ENCODE results near the gene MOV10L1.
"Not testable (repeated sequence)": the region's sequence is repeated elsewhere in the genome, so short reads cannot be mapped to it uniquely, and the experiment has no call there.

MOV10L1 gene

DNA sequence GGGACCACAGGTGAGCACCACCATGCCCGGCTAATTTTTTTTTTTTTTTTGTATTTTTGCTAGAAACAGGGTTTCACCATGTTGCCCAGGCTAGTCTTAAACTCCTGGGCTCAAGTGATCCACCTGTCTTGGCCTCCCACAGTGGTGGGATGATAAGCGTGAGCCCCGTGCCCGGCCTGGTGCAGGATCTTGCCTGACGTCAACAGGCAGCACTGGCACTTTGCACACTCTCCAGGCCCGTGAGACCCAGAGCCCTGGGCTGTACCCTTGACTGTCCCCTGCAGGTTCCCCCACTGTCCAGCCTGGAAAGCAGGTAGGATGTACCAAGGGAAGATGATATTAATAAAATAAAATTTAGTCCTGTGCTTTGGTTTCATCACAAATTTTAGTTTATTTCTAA, 51.7 kb downstream of the MOV10L1 start:
- DNase-seq, result no peak

- no peak for DNase-seq
Observed at GRCh38 chr22:50141891-50142363, 52.1 kb downstream of the MOV10L1 start.

- no peak for DNase-seq
Observed at GRCh38 chr22:50143096-50143495, 53.3 kb downstream of the MOV10L1 start.

GRCh38 chr22:50144005-50144614, 54.3 kb downstream of the MOV10L1 start:
- DNase-seq, result no peak

- DNase-seq, result no peak
Observed at GRCh38 chr22:50145721-50146438, 56.1 kb downstream of the MOV10L1 start.

DNA sequence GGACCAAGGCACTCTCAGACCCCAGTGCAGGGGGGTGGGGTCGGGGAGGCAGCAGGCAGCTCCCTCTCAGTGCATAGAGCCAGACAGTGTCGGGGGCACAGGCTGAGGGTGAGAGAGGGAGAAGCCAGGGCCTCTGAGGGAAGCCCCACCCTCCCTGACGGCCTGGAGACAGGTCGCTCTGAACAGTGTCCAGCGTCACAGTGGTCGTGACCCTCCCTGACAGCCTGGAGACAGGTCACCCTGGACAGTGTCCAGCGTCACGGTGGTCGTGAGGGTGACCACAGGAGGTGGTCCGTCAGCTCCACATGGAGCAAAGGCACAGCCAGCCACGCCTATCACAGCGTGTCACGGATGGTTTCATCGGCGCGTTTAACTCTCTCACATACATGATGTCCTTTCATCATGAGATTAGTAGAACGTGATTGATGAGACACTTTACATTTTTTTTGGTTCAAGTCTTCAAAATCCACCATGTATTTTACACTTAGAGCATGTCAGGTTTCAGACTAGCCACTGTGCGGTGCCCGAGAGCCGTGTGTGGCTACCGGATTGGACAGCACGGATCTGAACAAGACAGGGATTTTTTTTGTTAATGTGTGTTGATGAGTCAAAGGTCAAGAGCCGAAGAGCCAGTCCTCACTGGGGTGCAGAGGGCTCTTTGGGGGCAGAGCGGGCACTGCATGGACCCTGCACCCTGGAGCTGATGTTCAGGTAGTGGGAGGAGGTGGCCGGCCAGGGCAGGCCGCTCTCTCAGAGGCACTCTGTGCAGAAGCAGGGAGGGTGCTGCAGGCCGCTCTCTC, 56.8 kb downstream of the MOV10L1 start:
- DNase-seq, result no peak

DNA sequence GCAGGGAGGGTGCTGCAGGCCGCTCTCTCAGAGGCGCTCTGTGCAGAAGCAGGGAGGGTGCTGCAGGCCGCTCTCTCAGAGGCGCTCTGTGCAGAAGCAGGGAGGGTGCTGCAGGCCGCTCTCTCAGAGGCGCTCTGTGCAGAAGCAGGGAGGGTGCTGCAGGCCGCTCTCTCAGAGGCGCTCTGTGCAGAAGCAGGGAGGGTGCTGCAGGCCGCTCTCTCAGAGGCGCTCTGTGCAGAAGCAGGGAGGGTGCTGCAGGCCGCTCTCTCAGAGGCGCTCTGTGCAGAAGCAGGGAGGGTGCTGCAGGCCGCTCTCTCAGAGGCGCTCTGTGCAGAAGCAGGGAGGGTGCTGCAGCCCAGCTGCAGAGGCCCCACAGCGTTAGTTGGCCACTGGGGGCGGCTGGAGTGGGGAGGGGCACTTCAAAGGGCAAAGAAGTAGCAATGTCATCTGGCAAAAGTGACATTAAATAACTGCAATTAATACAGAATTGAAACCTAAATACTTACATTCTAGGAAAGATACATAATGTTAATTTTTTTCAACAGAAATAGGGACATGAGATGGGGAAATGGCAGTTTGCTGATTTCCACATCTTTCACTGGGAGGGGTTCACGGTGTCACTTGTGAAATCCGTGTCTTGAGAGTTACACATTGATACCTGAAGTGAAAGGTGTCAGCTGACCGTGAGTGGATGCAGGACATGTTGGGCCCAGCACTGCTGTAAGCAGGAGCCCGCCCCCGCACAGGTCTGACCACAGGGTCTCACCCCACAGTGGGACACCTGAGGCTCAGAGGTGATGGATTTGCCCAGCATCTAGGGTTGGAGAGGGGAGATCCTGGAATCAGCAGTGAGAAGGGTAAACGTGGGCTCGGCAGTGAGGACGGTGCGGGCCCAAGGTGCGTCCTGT, 57.7 kb downstream of the MOV10L1 start:
- DNase-seq, result not testable (repeated sequence)

- no peak for DNase-seq
Observed at GRCh38 chr22:50148166-50148500, 58.3 kb downstream of the MOV10L1 start.

- DNase-seq, result peak; percentile 79
Observed at GRCh38 chr22:50148991-50149721, 59.4 kb downstream of the MOV10L1 start.

DNA sequence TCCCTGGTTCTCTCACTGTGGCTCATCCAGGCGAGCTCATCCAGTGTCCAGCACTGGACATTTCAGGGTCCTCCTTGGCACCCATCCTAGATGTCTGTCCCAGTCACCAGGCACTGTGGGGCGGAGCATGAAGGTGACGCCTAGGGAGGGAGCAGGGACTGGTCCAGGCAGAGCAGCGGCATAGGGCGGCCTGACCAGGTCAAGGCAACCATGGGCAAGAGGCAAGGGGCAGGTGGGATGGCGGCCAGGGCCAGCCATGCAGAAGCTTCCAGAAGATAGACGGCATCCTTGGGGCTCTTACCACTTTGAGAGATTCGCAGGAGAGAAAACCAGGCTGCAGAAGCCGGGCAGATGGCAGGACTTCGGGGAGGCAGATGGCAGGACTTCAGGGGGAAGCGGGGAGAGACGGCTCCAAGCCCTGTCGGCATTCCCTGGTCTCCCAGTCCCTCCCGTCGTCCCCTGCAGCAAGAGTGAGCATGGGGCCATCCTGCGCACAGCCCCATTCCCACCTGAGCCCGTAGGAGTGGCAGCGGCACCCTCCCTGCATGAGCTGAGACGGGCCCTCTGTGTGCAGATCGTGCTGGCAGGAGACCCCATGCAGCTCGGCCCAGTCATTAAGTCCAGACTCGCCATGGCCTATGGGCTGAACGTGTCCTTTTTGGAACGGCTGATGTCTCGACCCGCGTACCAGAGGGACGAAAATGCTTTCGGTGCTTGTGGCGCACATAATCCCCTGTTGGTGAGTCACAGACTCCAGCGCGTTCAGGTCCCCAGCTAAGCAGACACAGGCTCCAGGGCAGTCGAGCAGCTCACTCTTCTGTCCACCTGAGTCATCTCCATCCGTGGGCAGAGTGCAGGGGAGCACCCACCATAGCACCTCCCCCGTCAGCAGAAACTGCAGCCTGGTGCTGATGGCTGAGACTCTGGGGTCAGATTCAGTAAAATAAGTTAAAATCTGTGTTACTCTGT, 60.6 kb downstream of the MOV10L1 start:
- DNase-seq, result no peak

DNA sequence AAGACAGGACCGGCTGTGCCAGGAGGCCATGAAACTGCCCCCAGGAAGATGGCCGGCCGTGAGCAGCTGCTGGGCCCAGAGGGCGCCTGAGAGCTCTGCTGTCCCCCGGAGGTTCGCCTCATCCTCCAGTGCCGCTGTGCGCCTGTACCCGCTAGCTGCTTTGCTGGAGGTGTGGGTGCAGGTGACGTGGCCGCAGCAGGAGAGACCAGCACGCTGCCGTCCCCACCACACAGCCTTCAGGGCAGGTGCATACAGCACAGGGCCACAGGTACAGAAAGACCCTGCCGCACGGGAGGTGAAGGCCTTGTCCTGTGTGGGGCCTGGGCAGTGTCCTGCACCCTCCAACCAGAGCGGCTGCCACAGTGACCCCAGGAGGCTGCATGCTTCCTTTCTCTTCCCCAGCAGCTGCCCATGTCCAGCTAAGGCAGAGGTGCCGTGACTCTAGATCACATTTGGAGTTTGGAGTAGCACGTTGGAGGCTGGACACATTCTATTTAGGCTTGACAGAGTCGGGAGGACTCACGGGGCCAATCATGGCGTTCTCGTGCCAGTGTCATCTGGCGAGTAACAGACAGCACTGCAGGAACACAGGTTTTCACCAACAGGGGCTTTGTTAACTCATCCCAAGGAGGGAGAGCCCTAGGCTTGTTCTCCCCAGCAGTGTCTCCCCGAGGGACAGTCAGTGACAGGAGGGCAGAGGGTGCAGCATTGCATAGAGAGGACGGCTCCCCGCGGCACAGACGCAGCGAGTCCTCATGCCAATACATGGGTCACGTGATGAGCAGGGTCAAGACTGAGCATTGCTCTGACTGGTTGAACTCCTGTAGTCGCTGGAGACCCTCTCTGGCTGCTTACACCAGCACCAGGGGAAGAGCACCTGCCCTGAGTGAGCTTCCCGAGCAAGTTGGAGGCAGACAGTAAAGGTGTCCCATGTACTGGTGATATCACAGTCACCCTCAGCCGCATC, 62.0 kb downstream of the MOV10L1 start:
- DNase-seq, result no peak

- no peak for DNase-seq
Observed at GRCh38 chr22:50153056-50153755, 63.4 kb downstream of the MOV10L1 start.

- no peak for DNase-seq
Observed at GRCh38 chr22:50153756-50154140, 63.9 kb downstream of the MOV10L1 start.

DNA sequence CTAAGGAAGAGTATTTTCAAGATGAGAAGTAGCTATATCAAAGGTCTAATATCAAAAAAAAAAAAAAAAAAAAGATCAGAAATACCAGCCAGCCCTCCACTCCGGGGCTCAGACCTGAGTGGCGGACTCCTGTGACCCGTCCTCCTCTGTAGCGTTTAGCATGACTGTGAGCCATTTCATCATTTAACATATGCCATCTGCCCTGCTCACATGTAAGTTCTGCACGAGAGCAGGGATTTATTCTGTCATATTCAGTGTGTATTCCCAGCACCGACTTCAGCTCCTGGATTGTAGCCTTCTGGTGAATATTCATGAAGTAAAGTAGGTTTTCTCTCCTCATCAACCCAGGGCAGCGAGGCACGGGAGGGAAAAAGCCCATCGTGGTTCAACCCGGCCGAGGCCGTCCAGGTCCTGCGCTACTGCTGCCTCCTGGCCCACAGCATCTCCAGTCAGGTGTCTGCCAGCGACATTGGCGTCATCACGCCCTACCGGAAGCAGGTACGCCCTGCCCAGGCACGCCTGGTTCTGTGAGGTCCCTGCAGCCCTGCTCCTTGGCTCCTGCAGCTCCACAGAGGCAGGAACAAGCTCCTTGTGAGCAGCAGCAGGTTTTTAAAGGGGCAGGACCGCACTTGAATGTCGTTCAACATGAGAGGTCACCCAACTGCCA, 68.0 kb downstream of the MOV10L1 start:
- DNase-seq, result no peak

GRCh38 chr22:50160947-50161346, 71.1 kb downstream of the MOV10L1 start:
- DNase-seq, result no peak

DNA sequence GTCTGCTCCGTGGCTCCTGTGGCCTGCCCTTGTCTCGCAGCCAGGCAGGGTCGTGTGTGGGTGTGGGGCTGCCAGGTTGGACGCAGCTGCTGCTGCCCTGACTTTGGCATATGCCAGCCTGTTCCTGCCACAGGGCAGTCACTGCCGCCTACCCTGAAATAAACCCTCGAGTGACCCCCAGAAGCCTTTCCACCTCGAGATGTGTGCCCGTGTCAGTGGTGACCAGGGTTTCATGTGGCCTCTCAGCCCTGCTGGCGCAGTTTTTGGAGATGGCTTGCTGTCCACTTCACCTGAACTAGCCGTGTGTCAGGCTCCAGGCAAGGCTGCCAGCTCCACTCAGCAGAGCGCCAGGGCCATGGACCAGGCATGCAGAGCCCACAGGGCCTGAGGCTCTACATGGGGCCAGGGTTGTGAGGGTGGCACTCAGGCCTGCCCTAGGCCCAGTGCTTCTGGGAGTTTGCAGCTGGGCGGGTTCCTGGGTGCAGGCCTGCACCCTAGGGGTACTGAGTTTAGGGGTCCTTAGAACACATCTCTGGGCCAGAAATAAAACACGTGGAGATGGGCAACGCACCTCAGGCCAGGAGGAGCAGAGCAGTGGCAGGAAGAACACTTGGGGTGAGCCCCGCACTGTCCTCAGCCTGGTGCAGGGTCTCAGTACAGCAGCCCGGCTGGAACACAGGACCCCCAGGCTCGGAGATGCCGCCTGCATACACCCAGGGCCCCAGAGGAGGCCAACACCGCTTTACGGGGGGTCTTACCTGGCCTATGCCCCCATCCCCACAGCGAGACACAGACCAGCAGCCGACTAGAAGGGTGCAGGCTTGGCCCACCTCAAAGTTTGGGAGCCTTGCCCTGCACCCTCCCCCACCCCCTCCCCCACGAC, 71.9 kb downstream of the MOV10L1 start:
- no peak for DNase-seq

DNA sequence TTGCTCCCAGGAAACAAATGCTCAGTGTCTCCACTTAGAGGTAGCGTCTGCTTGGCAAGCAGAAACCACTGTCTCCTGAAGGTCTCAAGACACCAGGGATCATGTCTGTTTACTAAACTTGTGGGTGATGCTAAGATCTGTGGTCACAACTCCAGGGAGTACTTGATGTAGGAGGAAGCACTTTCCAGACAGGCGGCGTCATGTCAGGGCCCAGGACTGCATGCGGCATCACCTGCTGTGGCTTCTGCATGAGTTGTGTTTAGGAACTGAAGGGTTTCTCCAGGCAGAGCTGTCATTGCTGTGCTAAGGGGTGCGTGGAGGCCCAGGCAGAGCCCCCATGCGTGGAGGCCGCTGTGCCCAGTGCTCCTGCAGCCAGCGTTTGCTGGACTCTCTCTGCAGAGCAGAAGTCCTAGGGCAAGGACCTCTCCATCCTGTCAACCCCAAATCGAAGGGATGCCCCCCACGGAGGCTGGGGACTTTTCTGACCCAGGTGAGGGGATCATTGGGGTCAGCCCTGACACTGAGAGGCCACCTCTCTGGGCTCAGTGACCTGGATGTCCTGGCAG, 72.7 kb downstream of the MOV10L1 start:
- no peak for DNase-seq
